Endothelial cell of umbilical vein (primary cell): ENCODE data around the gene AFAP1L2.

Source experiments
- POLR2A ChIP-seq: IDR thresholded peaks from 2 replicates; pipeline ENCODE4 v1.6.1; 2012; ENCODE audit warnings: low read depth, mild to moderate bottlenecking, control low read depth, low read length
- TF ChIP-seq, protein P1 (sequence below), 2 donors: IDR thresholded peaks; 1 replicate in 1 of 2; 2 replicates in 1 of 2; pipeline ENCODE4 v1.5.1; 2011; ENCODE audit warnings: low read length in 2 of 2, mild to moderate bottlenecking in 2 of 2, moderate library complexity in 2 of 2, control low read depth in 1 of 2, inconsistent platforms in 1 of 2, low read depth in 1 of 2; ENCODE audit not compliant: insufficient read depth in 1 of 2; ENCODE audit errors: extremely low read depth in 1 of 2
- TF ChIP-seq, protein P2 (sequence below): IDR thresholded peaks from 2 replicates; pipeline ENCODE4 v1.6.1; 2011; ENCODE audit not compliant: insufficient read depth, insufficient read length

DNA sequence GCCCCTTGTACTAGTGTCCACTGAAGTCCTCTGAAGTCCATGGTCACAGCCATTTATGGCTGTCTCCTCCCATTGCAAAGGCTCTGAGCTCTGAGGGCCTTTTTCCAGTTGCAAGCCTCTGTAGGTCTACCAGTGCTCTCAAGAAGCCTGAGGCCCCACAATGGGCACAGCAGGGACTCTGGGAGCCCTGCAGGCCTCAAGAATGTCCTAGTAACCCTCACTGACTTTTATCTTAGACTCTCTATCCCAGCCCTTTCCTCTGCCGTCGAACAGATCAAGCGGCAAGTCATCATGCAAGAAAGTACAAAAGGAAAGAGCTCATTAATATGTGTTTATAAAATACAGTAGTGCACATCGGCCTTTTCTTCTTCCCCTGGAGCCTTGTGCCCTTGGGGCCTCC lies 141.8 kb downstream of the AFAP1L2 start:
- TF ChIP-seq, protein P1, sequence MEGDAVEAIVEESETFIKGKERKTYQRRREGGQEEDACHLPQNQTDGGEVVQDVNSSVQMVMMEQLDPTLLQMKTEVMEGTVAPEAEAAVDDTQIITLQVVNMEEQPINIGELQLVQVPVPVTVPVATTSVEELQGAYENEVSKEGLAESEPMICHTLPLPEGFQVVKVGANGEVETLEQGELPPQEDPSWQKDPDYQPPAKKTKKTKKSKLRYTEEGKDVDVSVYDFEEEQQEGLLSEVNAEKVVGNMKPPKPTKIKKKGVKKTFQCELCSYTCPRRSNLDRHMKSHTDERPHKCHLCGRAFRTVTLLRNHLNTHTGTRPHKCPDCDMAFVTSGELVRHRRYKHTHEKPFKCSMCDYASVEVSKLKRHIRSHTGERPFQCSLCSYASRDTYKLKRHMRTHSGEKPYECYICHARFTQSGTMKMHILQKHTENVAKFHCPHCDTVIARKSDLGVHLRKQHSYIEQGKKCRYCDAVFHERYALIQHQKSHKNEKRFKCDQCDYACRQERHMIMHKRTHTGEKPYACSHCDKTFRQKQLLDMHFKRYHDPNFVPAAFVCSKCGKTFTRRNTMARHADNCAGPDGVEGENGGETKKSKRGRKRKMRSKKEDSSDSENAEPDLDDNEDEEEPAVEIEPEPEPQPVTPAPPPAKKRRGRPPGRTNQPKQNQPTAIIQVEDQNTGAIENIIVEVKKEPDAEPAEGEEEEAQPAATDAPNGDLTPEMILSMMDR (IDR thresholded peaks at IDR 0.05; ENCODE audit: extremely low read depth in 1 of 2, insufficient read depth in 1 of 2, low read depth in 1 of 2, low read length in 2 of 2), result no peak
- no peak for TF ChIP-seq POLR2A
- TF ChIP-seq, protein P2, sequence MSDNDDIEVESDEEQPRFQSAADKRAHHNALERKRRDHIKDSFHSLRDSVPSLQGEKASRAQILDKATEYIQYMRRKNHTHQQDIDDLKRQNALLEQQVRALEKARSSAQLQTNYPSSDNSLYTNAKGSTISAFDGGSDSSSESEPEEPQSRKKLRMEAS, result no peak
